Esophagus (tissue), 2 donors: ENCODE measurements around the gene BAAT. TPM values are rescaled to one million over a fixed set of nuclear protein-coding genes. Genes with fewer than 3 reads are reported as not detected.

Experiments
- H3K27ac ChIP-seq, 2 donors: one replicate each; pipeline ENCODE4 v1.5.1; 2013; ENCODE audit warnings: low read depth in 2 of 2, mild to moderate bottlenecking in 2 of 2, inconsistent platforms in 1 of 2, low read length in 1 of 2, moderate library complexity in 1 of 2
- H3K27me3 ChIP-seq, 2 donors: one replicate each; pipeline ENCODE4 v1.6.1; 2013; ENCODE audit warnings: low read length in 2 of 2, control low read depth in 1 of 2, mild to moderate bottlenecking in 1 of 2; ENCODE audit not compliant: insufficient read depth in 2 of 2, control insufficient read depth in 1 of 2
- H3K36me3 ChIP-seq, 2 donors: one replicate each; pipeline ENCODE4 v1.6.1; 2013; ENCODE audit warnings: low read length in 1 of 2; ENCODE audit not compliant: control insufficient read depth in 2 of 2, insufficient read depth in 2 of 2
- H3K4me1 ChIP-seq, 2 donors: one replicate each; pipeline ENCODE4 v1.6.1; 2013; ENCODE audit warnings: low read length in 1 of 2; ENCODE audit not compliant: control insufficient read depth in 2 of 2, insufficient read depth in 2 of 2
- H3K4me3 ChIP-seq, 2 donors: one replicate each; pipeline ENCODE4 v1.5.1; 2013; ENCODE audit warnings: low read length in 2 of 2, mild to moderate bottlenecking in 2 of 2, low read depth in 1 of 2, moderate library complexity in 1 of 2
- H3K9me3 ChIP-seq, 2 donors: one replicate each; pipeline ENCODE4 v1.6.1; 2013; ENCODE audit warnings: mild to moderate bottlenecking in 2 of 2, low read depth in 1 of 2, low read length in 1 of 2, moderate library complexity in 1 of 2; ENCODE audit not compliant: control insufficient read depth in 2 of 2, insufficient read depth in 1 of 2
- WGBS, 2 donors: extraction: QIAGEN DNeasy Blood & Tissue Kit; methylation state at CpG; one replicate each; pipeline ENCODE4 v1.1.7; 2013; 5-methylcytosine and 5-hydroxymethylcytosine counted together
- polyA plus RNA-seq, 2 donors: library from polyadenylated mRNA; stranded (reverse); fragments of 200-250 nt; gene quantifications; one replicate each; pipeline ENCODE4 v1.2.3, GENCODE V29; 2013
- donor health status: healthy with polysubstance abuse.
- donor health status: Bipolar disorder and iron deficiency.

BAAT gene
- polyA plus RNA-seq, 2 donors, result 0.01 TPM; not detected in 1

DNA sequence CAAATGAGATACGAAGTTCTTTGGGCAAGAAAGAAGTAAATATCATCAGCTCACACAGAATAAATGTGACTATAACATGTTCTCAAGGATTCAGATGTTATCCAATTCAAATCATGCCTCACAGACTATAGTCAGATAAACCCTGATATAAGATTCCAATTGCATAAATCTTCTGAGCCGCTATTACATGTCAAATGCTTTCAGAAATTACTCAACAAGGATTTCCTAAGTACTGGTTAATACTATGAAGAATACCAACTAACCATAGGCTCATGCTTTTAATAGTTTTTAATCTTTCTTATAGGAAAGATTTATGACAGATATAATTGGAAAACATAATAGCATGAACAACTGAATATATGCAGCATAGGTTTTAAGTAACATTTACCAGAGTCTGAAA lies 73.6 kb downstream of the BAAT start:
- Histone ChIP-seq H3K4me3 (no peak overlapping the region), H3K36me3 (no peaks in the 10 kb centered on the region), H3K27me3 (no peaks in the 10 kb centered on the region), H3K4me1 (peaks cover 0 to 7% of the 10 kb centered on the region in 2 donors), H3K27ac (no peak overlapping the region), H3K9me3 (no peaks in the 10 kb centered on the region)
- WGBS, 2 donors, result 26 to 29% methylated on average over 2 of the region's 2 CpGs

Other genes starting within 250 kb of the BAAT start
- 1 to 10 TPM; 5.0 to 6.6 TPM for gene MRPL50, start 13.6 kb upstream of the BAAT start, polyA plus RNA-seq
- gene ZNF189, start 13.8 kb upstream of the BAAT start, polyA plus RNA-seq, result 1 to 10 TPM; 3.4 to 5.2 TPM
- under 1 TPM; 0.08 to 0.12 TPM for gene ALDOB, start 50.8 kb upstream of the BAAT start, polyA plus RNA-seq
- 10 to 100 TPM; 12.0 to 12.7 TPM for gene RNF20, start 148.8 kb upstream of the BAAT start, polyA plus RNA-seq
- gene PPP3R2, start 210.0 kb upstream of the BAAT start, polyA plus RNA-seq, result not detected